GM12878 (cell line): ENCODE results near the gene INF2. TPM values are rescaled to one million over a fixed set of nuclear protein-coding genes. Genes with fewer than 3 reads are reported as not detected.

Experiments used
- BHLHE40 ChIP-seq, 2 experiments: fragments of 450-650 bp in 1 of 2; IDR thresholded peaks; 2 replicates each; pipeline ENCODE4 v1.6.1; 2011 to 2017; ENCODE audit warnings: low read depth in 2 of 2, borderline replicate concordance in 1 of 2, improper control_type of control experiment in 1 of 2, low read length in 1 of 2, mild to moderate bottlenecking in 1 of 2
- GATAD2B ChIP-seq: fragments of 450-650 bp; conservative IDR thresholded peaks from 2 replicates; pipeline ENCODE4 v1.6.1; 2017; ENCODE audit warnings: low read depth, mild to moderate bottlenecking, moderate library complexity
- IKZF1 ChIP-seq: fragments of 450-650 bp; conservative IDR thresholded peaks from 2 replicates; pipeline ENCODE4 v1.6.1; 2017; ENCODE audit warnings: antibody characterized with exemption, mild to moderate bottlenecking
- NKRF ChIP-seq: fragments of 450-650 bp; conservative IDR thresholded peaks from 2 replicates; pipeline ENCODE4 v1.6.1; 2017; ENCODE audit warnings: mild to moderate bottlenecking, moderate library complexity
- RB1 ChIP-seq: fragments of 450-650 bp; formaldehyde crosslinking; IDR thresholded peaks from 2 replicates; pipeline ENCODE4 v1.6.1; 2017; ENCODE audit warnings: mild to moderate bottlenecking, borderline replicate concordance
- RUNX3 ChIP-seq: IDR thresholded peaks from 2 replicates; pipeline ENCODE4 v1.6.1; 2012; ENCODE audit warnings: low read length, inconsistent platforms
- USF2 ChIP-seq: IDR thresholded peaks from 2 replicates; pipeline ENCODE4 v1.6.1; 2011; ENCODE audit warnings: low read depth, low read length, improper control_type of control experiment, borderline replicate concordance
- ZBED1 ChIP-seq: IDR thresholded peaks from 2 replicates; pipeline ENCODE4 v1.6.1; 2016; ENCODE audit warnings: borderline replicate concordance
- polyA plus RNA-seq, 11 experiments: library from polyadenylated mRNA; depleted of rRNA in 4 of 11; unstranded in 6 of 11; stranded (reverse) in 5 of 11; fragments of >200 nt; fragmentation: Nextera tagmentation in 4 of 11; fragmentation: Illumina TruSeq in 1 of 11; extraction: Ambion mirVana in 4 of 11; extraction: Trizol in 1 of 11; gene quantifications; 1 replicate in 1 of 11; 2 replicates in 10 of 11; pipeline versions ENCODE4 v1.2.1 to v1.2.3, GENCODE V29; 2011 to 2016; ENCODE audit warnings: inconsistent platforms in 2 of 11, missing spikeins in 2 of 11, low read depth in 1 of 11
- total RNA-seq, 4 experiments: library from RNA; depleted of rRNA in 3 of 4; stranded (reverse); fragments of >200 nt in 3 of 4; fragmentation: Illumina TruSeq in 1 of 4; extraction: Trizol in 1 of 4; gene quantifications; 2 replicates each; pipeline versions ENCODE4 v1.2.1 to v1.2.3, GENCODE V29; 2013 to 2021

INF2 gene
- total and polyA plus RNA-seq, 10 of the 15 experiments (the other 5 are each of a cell fraction or from before 2014, with no cell fraction given), result 0.72 to 43.2 (median 8.3) TPM

DNA sequence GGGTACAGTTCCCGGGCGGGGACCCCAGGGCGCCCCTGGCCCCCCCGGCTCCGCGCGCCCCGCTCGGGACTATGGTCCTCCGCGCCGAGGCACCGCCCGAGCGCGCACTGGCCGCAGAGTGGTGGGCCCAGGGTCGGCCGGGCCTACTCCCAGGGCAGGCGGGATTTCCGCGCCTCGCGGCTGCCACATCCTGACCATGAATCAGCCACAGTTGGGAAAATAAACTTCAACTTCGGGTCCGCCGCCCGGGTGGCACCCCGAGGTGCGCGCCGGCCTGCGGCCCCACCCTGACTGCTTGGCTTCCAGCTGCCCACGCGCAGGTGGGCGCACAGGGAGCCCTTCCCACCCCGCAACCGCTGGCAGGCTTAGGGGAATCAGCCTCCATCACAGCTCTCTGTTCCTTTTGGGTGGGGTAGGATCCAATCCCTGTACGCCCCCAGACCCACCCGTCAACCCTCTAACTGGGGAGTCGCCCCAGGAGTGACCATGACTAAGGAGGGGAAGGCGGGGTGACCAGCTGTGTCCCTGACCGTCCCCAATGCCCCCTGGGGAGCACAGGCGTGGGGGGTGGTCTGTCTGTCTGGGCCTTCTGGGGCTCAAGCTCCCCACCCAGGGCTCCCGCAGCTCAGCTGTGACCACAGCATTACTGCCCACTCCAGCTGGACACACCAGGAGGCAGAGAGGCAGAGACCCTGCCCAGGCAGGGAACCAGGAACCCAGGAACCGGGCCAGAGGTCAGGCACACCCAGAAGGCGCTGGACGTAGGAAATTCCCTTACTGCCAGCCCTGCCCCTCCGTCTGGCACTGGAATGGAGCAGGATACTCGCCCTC is 678 bp downstream of the INF2 start (continued):
- TF ChIP-seq ZBED1, result no peak
- 0 out of 2 replicates have a peak, but pooled peaks have one; percentile 23 for TF ChIP-seq RB1
- peak; percentile 77; the same call in 1 of the 2 replicates for TF ChIP-seq GATAD2B
- TF ChIP-seq RUNX3, result no peak
- TF ChIP-seq BHLHE40 (IDR thresholded peaks at IDR 0.05; ENCODE audit: borderline replicate concordance in 1 of 2, low read depth in 2 of 2, low read length in 1 of 2), result no peak
- TF ChIP-seq IKZF1, result peak; percentile 47
- TF ChIP-seq NKRF, result 0 out of 2 replicates have a peak, but pooled peaks have one; percentile 50
- TF ChIP-seq USF2, result no peak
